Neural cell (in vitro differentiated cells): ENCODE data around the gene UBALD1. TPM values are rescaled to one million over a fixed set of nuclear protein-coding genes. Genes with fewer than 3 reads are reported as not detected.

Experiments used
- H2AFZ ChIP-seq: fragments of 200-600, 300-800 bp; sonication (generic), shearing (Covaris generic); 2 replicates; pipeline ENCODE4 v1.6.0; 2014; ENCODE audit warnings: low read depth, mild to moderate bottlenecking, antibody characterized with exemption, low read length, moderate library complexity
- H3F3A ChIP-seq: fragments of 200-600 bp; shearing (Covaris generic); 2 replicates; pipeline ENCODE4 v1.6.1; 2016; ENCODE audit warnings: mild to moderate bottlenecking, moderate library complexity, mixed read lengths, antibody characterized with exemption, low read length; ENCODE audit not compliant: insufficient read depth, poor library complexity, severe bottlenecking
- H3K27ac ChIP-seq: fragments of 200-600, 300-800 bp; sonication (generic), shearing (Covaris generic); 2 replicates; pipeline ENCODE4 v1.5.1; 2014; ENCODE audit warnings: mild to moderate bottlenecking, low read length, moderate library complexity
- H3K27me3 ChIP-seq: fragments of 300-800, 200-600 bp; sonication (generic), shearing (Covaris generic); 2 replicates; pipeline ENCODE4 v1.6.0; 2014; ENCODE audit warnings: mild to moderate bottlenecking, low read depth, low read length, moderate library complexity; ENCODE audit not compliant: insufficient read depth
- H3K36me3 ChIP-seq: fragments of 300-800, 200-600 bp; sonication (generic), shearing (Covaris generic); 2 replicates; pipeline ENCODE4 v1.5.1; 2014; ENCODE audit warnings: mild to moderate bottlenecking, antibody characterized with exemption, low read length, moderate library complexity; ENCODE audit not compliant: insufficient read depth
- H3K4me2 ChIP-seq: fragments of 300-800, 200-600 bp; sonication (generic), shearing (Covaris generic); 2 replicates; pipeline ENCODE4 v1.6.0; 2014; ENCODE audit warnings: mild to moderate bottlenecking, low read length
- H3K4me3 ChIP-seq: fragments of 300-800, 200-600 bp; sonication (generic), shearing (Covaris generic); 2 replicates; pipeline ENCODE4 v1.5.1; 2014; ENCODE audit warnings: mild to moderate bottlenecking, low read length, moderate library complexity
- H3K79me2 ChIP-seq: fragments of 200-600 bp; shearing (Covaris generic); replicated peaks from 2 replicates; pipeline ENCODE4 v1.6.0; 2014; ENCODE audit warnings: mild to moderate bottlenecking, low read length, moderate library complexity; ENCODE audit not compliant: insufficient read depth
- H3K9ac ChIP-seq: fragments of 300-800, 200-600 bp; sonication (generic), shearing (Covaris generic); 2 replicates; pipeline ENCODE4 v1.6.1; 2016; ENCODE audit warnings: mild to moderate bottlenecking, low read length, mixed read lengths
- H3K9me2 ChIP-seq: fragments of 200-600 bp; shearing (Covaris generic); 2 replicates; pipeline ENCODE4 v1.6.1; 2016; ENCODE audit warnings: mild to moderate bottlenecking, low read length, mixed read lengths; ENCODE audit not compliant: insufficient read depth
- H3K9me3 ChIP-seq: fragments of 200-600, 300-800 bp; sonication (generic), shearing (Covaris generic); 2 replicates; pipeline ENCODE4 v1.6.1; 2016; ENCODE audit warnings: mild to moderate bottlenecking, mixed run types, low read length, moderate library complexity, mixed read lengths
- H4K20me1 ChIP-seq: fragments of 200-600 bp; shearing (Covaris generic); 2 replicates; pipeline ENCODE4 v1.6.1; 2016; ENCODE audit warnings: mild to moderate bottlenecking, mixed run types; ENCODE audit not compliant: insufficient read depth
- EP300 ChIP-seq: fragments of 450-650 bp; conservative IDR thresholded peaks from 2 replicates; pipeline ENCODE4 v1.6.1; 2014; ENCODE audit warnings: antibody characterized with exemption, mild to moderate bottlenecking, moderate library complexity; ENCODE audit not compliant: poor library complexity, severe bottlenecking
- EZH2 ChIP-seq: fragments of 200-600, 300-800 bp; shearing (Covaris generic), sonication (generic); IDR thresholded peaks from 2 replicates; pipeline ENCODE4 v1.6.1; 2014; ENCODE audit warnings: antibody characterized with exemption, low read length, borderline replicate concordance, mild to moderate bottlenecking; ENCODE audit not compliant: insufficient read depth, poor library complexity, severe bottlenecking
- MXI1 ChIP-seq: fragments of 450-650 bp; conservative IDR thresholded peaks from 2 replicates; pipeline ENCODE4 v1.6.1; 2014; ENCODE audit warnings: antibody characterized with exemption, mild to moderate bottlenecking; ENCODE audit not compliant: poor library complexity, severe bottlenecking
- POLR2AphosphoS5 ChIP-seq: IDR thresholded peaks from 2 replicates; pipeline ENCODE4 v1.6.1; 2012
- RAD21 ChIP-seq: fragments of 450-650 bp; conservative IDR thresholded peaks from 2 replicates; pipeline ENCODE4 v1.6.1; 2014; ENCODE audit warnings: antibody characterized with exemption, mild to moderate bottlenecking, moderate library complexity
- SMC3 ChIP-seq: fragments of 450-650 bp; conservative IDR thresholded peaks from 2 replicates; pipeline ENCODE4 v1.6.1; 2014; ENCODE audit warnings: antibody characterized with exemption, mild to moderate bottlenecking, moderate library complexity; ENCODE audit not compliant: poor library complexity
- TAF1 ChIP-seq: IDR thresholded peaks from 2 replicates; pipeline ENCODE4 v1.6.1; 2012; ENCODE audit warnings: low read depth
- polyA plus RNA-seq: library from polyadenylated mRNA; depleted of rRNA; stranded (reverse); fragments of >200 nt; gene quantifications from 2 replicates; pipeline ENCODE4 v1.2.3, GENCODE V29; 2014
- TF ChIP-seq, protein P1 (sequence below): IDR thresholded peaks from 2 replicates; pipeline ENCODE4 v1.6.1; 2012; ENCODE audit warnings: borderline replicate concordance
- TF ChIP-seq, protein P2 (sequence below): fragments of 450-650 bp; IDR thresholded peaks from 2 replicates; pipeline ENCODE4 v1.5.1; 2014; ENCODE audit warnings: antibody characterized with exemption, mild to moderate bottlenecking, moderate library complexity; ENCODE audit not compliant: poor library complexity, severe bottlenecking

The UBALD1 gene
- polyA plus RNA-seq, 1 donor from 2014 or later: 3.3 TPM

DNA sequence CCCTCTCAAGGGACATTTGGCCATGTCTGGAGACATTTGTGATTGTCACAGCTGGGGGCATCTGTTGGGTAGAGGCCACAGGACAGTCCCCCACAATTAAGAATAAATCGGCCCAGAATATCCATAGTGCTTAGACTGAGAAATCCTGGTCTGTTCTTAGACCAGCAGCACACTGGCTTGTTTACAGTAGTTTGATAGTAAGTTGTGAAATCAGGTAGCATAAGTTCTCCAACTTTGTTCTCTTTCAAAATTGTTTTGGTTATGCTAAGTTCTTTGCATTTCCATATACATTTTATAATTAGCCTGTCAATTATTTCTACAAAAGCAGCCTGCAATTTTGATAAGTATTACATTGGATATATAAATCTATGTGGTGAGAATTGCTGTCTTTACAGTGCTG, 16.8 kb upstream of the UBALD1 start:
- H3K27ac ChIP-seq: no peak overlapping the region
- TF ChIP-seq EP300 (no peak), SMC3 (no peak), POLR2AphosphoS5 (no peak), TAF1 (no peak), EZH2 (no peak), MXI1 (no peak), RAD21 (no peak)
- TF ChIP-seq, protein P1, sequence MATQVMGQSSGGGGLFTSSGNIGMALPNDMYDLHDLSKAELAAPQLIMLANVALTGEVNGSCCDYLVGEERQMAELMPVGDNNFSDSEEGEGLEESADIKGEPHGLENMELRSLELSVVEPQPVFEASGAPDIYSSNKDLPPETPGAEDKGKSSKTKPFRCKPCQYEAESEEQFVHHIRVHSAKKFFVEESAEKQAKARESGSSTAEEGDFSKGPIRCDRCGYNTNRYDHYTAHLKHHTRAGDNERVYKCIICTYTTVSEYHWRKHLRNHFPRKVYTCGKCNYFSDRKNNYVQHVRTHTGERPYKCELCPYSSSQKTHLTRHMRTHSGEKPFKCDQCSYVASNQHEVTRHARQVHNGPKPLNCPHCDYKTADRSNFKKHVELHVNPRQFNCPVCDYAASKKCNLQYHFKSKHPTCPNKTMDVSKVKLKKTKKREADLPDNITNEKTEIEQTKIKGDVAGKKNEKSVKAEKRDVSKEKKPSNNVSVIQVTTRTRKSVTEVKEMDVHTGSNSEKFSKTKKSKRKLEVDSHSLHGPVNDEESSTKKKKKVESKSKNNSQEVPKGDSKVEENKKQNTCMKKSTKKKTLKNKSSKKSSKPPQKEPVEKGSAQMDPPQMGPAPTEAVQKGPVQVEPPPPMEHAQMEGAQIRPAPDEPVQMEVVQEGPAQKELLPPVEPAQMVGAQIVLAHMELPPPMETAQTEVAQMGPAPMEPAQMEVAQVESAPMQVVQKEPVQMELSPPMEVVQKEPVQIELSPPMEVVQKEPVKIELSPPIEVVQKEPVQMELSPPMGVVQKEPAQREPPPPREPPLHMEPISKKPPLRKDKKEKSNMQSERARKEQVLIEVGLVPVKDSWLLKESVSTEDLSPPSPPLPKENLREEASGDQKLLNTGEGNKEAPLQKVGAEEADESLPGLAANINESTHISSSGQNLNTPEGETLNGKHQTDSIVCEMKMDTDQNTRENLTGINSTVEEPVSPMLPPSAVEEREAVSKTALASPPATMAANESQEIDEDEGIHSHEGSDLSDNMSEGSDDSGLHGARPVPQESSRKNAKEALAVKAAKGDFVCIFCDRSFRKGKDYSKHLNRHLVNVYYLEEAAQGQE: no peak
- TF ChIP-seq, protein P2, sequence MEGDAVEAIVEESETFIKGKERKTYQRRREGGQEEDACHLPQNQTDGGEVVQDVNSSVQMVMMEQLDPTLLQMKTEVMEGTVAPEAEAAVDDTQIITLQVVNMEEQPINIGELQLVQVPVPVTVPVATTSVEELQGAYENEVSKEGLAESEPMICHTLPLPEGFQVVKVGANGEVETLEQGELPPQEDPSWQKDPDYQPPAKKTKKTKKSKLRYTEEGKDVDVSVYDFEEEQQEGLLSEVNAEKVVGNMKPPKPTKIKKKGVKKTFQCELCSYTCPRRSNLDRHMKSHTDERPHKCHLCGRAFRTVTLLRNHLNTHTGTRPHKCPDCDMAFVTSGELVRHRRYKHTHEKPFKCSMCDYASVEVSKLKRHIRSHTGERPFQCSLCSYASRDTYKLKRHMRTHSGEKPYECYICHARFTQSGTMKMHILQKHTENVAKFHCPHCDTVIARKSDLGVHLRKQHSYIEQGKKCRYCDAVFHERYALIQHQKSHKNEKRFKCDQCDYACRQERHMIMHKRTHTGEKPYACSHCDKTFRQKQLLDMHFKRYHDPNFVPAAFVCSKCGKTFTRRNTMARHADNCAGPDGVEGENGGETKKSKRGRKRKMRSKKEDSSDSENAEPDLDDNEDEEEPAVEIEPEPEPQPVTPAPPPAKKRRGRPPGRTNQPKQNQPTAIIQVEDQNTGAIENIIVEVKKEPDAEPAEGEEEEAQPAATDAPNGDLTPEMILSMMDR: no peak
- H3K79me2 ChIP-seq: peaks cover 66% of the 10 kb centered on the region

DNA sequence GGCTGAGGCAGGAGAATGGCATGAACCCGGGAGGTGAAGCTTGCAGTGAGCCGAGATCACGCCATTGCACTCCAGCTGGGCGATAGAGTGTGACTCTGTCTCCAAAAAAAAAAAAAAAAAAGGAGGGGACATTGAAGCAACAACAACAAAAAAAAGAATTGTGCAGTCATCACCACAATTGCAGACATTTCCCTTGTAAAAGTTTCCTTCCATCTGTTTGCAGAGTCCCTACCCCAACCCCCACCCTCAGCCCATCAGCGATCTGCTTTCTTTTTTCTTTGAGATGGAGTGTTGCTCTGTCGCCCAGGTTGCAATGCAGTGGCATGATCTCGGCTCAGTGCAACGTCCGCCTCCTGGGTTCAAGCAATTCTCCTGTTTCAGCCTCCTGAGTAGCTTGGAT, 13.6 kb upstream of the UBALD1 start:
- TF ChIP-seq, protein P1: no peak
- TF ChIP-seq RAD21: no peak
- no peak for TF ChIP-seq MXI1
- TF ChIP-seq EZH2: no peak
- TF ChIP-seq POLR2AphosphoS5: no peak
- TF ChIP-seq EP300: no peak
- TF ChIP-seq, protein P2: no peak
- no peak for TF ChIP-seq TAF1
- TF ChIP-seq SMC3: no peak
- H3K27me3 ChIP-seq: no peaks in the 10 kb centered on the region
- H3K36me3 ChIP-seq: no peaks in the 10 kb centered on the region
- no peak overlapping the region for H2AFZ ChIP-seq
- no peak overlapping the region for H3K4me2 ChIP-seq
- no peaks in the 10 kb centered on the region for H3K9me3 ChIP-seq
- H3F3A ChIP-seq: no peaks in the 10 kb centered on the region
- no peaks in the 10 kb centered on the region for H3K9me2 ChIP-seq
- H3K4me3 ChIP-seq: no peak overlapping the region
- peaks cover 64% of the 10 kb centered on the region for H3K79me2 ChIP-seq
- H3K9ac ChIP-seq: no peak overlapping the region
- H4K20me1 ChIP-seq: peaks cover 3% of the 10 kb centered on the region
- no peak overlapping the region for H3K27ac ChIP-seq

More for the DNA sequence above, 16.8 kb upstream of the UBALD1 start:
- no peak overlapping the region for H2AFZ ChIP-seq
- H3F3A ChIP-seq: no peaks in the 10 kb centered on the region
- no peak overlapping the region for H3K4me2 ChIP-seq
- no peaks in the 10 kb centered on the region for H3K9me3 ChIP-seq
- H3K36me3 ChIP-seq: no peaks in the 10 kb centered on the region
- H3K27me3 ChIP-seq: no peaks in the 10 kb centered on the region
- no peaks in the 10 kb centered on the region for H3K9me2 ChIP-seq
- no peak overlapping the region for H3K4me3 ChIP-seq
- no peak overlapping the region for H3K9ac ChIP-seq
- H4K20me1 ChIP-seq: peaks cover 3% of the 10 kb centered on the region
